HG02970 (cell line): ENCODE results near the gene PPP1R1A.

Experiments
- ATAC-seq: cut with Tn5 transposase; IDR thresholded peaks from one replicate; pipeline ENCODE4 v1.9.1; 2021; ENCODE audit warnings: mild to moderate bottlenecking, moderate library complexity, moderate number of reproducible peaks; ENCODE audit not compliant: unreplicated experiment, low FRiP score

PPP1R1A gene

GRCh38 chr12:54541751-54542290, 46.6 kb downstream of the PPP1R1A start:
- ATAC-seq = no peak

GRCh38 chr12:54538136-54538700, 50.2 kb downstream of the PPP1R1A start:
- no peak for ATAC-seq

GRCh38 chr12:54535474-54535873, 53.0 kb downstream of the PPP1R1A start:
- ATAC-seq = no peak

GRCh38 chr12:54529581-54529980, 58.9 kb downstream of the PPP1R1A start:
- ATAC-seq = no peak
